Epithelial cell of esophagus (primary cell): ENCODE results near the gene SCN5A.
A peak's percentile ranks its signal among the peaks of the same experiment; 100 is the strongest.

Source experiments
- DNase-seq: peaks from one replicate; pipeline ENCODE4 v3.0.0; 2010; ENCODE audit warnings: low read depth
- H3K4me3 ChIP-seq: 2 replicates; pipeline ENCODE4 v1.5.1; 2011; ENCODE audit warnings: mild to moderate bottlenecking, low read length, control low read depth
- TF ChIP-seq, protein P1 (sequence below): IDR thresholded peaks from 2 replicates; pipeline ENCODE4 v1.5.1; 2011; ENCODE audit warnings: low read depth, mild to moderate bottlenecking, low read length, control low read depth, inconsistent platforms; ENCODE audit not compliant: insufficient read depth; ENCODE audit errors: missing control alignments

Gene SCN5A

DNA sequence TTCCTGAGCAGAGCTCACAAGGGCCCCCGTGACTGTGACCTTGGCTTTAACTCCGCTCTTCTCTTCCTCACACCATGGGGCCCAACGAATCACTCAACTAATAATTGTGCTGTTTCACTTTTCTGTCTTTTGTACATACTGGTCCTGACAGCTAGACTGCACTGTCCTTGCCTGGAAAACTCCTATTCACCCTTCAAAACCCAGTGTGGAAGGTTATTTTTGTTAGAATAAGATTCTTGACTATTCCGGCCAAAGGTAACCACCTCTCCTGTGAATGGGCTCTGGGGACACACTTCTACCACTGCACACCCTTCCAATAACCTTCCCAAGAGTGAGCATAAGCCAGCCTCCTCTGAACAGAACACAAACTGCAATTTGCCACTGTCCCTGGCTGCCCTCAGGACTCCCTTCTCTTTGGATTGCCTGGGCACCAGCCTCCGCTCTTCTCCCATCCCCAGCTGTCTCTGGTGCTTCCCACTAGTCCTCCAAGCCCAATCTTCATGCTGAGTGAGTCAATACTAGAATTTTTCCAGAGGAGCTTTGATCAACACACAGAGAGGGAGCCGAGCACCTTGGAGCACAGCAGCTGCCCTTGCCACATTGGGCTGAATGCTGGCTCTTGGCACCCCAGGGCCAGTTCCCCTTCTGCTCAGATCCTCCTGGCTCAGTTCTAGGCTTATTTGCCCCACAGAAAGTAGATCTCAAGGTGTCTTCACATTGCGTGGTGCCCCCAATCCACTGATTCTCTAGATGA, 2.1 kb downstream of the SCN5A start:
- no peak for DNase-seq
- H3K4me3 ChIP-seq, result no peak overlapping the region
- TF ChIP-seq, protein P1, sequence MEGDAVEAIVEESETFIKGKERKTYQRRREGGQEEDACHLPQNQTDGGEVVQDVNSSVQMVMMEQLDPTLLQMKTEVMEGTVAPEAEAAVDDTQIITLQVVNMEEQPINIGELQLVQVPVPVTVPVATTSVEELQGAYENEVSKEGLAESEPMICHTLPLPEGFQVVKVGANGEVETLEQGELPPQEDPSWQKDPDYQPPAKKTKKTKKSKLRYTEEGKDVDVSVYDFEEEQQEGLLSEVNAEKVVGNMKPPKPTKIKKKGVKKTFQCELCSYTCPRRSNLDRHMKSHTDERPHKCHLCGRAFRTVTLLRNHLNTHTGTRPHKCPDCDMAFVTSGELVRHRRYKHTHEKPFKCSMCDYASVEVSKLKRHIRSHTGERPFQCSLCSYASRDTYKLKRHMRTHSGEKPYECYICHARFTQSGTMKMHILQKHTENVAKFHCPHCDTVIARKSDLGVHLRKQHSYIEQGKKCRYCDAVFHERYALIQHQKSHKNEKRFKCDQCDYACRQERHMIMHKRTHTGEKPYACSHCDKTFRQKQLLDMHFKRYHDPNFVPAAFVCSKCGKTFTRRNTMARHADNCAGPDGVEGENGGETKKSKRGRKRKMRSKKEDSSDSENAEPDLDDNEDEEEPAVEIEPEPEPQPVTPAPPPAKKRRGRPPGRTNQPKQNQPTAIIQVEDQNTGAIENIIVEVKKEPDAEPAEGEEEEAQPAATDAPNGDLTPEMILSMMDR, result no peak

GRCh38 chr3:38646630-38647029, 2.9 kb downstream of the SCN5A start:
- TF ChIP-seq, protein P1, result peak; percentile 23
- no peak overlapping the region for H3K4me3 ChIP-seq
- DNase-seq, result peak; percentile 21

DNA sequence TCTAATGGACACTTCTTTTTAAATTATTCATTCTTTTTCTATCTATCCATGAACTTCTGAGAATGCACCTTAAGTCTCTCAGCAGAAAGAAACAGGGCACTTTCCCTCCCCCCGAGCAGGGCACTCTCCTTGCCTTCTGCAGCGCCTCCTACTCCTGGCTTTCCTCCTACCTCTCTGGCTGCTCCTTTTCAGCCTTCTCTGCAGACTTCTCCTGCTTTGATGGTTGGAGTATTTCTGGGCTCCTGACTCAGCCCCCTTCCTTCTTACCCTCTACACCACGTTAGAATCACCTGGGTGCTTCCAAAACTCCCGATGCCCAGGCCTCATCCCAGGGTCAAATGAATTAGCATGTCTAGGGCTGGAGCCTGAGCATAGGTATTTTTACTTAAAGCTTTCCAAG, 3.4 kb downstream of the SCN5A start:
- no peak for DNase-seq
- H3K4me3 ChIP-seq, result no peak overlapping the region
- TF ChIP-seq, protein P1, result no peak

DNA sequence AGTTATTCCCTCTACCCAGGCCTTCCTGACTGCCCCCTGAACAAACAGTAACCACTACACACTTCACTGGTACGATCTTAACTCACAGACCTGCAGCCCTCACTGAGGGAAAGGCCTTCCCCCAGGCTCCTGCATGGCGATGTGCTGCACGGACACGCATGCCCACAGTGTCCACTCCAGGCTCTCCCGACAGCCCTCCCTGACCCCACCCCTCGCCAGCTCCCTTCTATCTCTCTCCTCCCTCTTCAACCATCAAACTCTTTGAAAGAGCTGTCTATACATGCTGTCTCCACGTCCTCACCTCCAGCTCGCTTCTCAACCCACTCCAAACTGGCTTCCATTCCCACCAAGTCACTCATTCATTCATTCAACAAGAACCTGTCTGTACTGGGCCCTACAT, 3.9 kb downstream of the SCN5A start:
- no peak for DNase-seq
- TF ChIP-seq, protein P1, result no peak

GRCh38 chr3:38645076-38645475, 4.4 kb downstream of the SCN5A start:
- no peak for DNase-seq
- H3K4me3 ChIP-seq, result no peak overlapping the region
- TF ChIP-seq, protein P1, result no peak

More for the DNA sequence above, 3.9 kb downstream of the SCN5A start:
- no peak overlapping the region for H3K4me3 ChIP-seq

DNA sequence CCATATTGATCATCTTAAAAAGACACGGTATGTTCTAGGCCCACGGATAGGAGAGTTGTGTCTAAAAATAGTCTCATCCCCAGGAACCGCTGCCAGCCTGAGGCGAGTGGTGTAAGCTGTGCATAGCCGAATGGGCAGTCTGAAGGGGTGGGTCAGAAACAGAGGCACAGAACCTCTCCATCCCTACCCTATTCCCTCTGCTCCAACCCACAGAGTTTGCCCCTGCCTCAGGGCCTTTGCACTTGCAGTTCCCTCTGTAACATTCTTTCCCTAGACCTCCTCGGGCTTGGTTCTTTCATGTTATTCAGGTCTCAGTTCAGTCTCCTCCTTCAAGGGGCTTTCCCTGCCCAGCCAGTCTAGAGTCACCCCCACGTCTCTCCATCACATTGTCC, 4.8 kb downstream of the SCN5A start:
- no peak overlapping the region for H3K4me3 ChIP-seq
- DNase-seq, result no peak
- TF ChIP-seq, protein P1, result no peak
